WTC11 (cell line): Measurements from ENCODE around the gene TCEANC2.

ENCODE experiments used
- SMAD3 ChIP-seq: sonication (generic); formaldehyde crosslinking; IDR thresholded peaks from 2 replicates; pipeline ENCODE4 v1.8.0; 2022; ENCODE audit warnings: missing genetic modification reagents, mild to moderate bottlenecking, borderline replicate concordance
- ZNF121 ChIP-seq: sonication (generic); formaldehyde crosslinking; IDR thresholded peaks from 2 replicates; pipeline ENCODE4 v1.8.0; 2023; ENCODE audit warnings: missing genetic modification reagents
- ZNF138 ChIP-seq: sonication (generic); formaldehyde crosslinking; conservative IDR thresholded peaks from 2 replicates; pipeline ENCODE4 v1.8.1; 2022; ENCODE audit warnings: mild to moderate bottlenecking, moderate library complexity, missing genetic modification reagents
- ZNF396 ChIP-seq: fragments of 250-450 bp; sonication (Bioruptor Pico); IDR thresholded peaks from 2 replicates; pipeline ENCODE4 v1.8.0; 2021; ENCODE audit warnings: mild to moderate bottlenecking, moderate library complexity, borderline replicate concordance
- TF ChIP-seq, protein P1 (sequence below): fragments of 200-600 bp; IDR thresholded peaks from 2 replicates; pipeline ENCODE4 v1.8.0; 2022; ENCODE audit warnings: antibody characterized with exemption
- TF ChIP-seq, protein P2 (sequence below): sonication (generic); formaldehyde crosslinking; IDR thresholded peaks from 2 replicates; pipeline ENCODE4 v1.8.1; 2023; ENCODE audit warnings: mild to moderate bottlenecking, missing genetic modification reagents

DNA sequence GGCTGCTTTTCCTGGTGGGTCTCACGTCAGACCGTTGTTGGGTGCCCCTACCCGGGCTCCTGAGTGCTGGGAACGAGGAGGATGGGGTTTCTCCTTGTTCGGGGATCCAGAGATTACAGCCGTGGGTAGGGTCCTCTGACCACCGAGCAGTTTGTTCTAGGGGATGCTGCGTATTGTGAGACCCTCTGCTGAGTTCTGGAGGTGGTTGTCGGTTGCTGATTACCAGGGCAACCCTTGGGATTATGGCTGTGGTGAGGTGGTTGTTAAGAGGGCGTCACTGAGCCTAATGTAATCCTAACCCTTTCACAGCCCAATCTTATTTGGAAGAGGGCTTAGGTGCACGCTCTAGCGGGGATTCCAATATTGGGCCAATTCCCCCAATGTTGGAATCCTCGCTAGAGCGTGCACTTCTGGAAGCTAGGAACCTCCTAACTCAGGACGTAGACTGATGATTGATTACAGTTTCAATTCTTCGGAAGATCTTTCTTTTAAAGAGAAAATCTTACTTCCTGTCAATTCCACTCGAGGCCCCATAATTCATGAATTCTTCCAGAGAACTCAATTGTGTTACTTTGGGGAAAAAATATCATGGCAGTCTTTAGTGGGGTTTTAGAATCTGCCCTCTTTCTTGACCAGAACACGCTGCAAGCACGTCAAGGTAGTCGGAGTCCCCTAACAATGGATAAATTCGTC is 483 bp downstream of the TCEANC2 start:
- TF ChIP-seq, protein P1, sequence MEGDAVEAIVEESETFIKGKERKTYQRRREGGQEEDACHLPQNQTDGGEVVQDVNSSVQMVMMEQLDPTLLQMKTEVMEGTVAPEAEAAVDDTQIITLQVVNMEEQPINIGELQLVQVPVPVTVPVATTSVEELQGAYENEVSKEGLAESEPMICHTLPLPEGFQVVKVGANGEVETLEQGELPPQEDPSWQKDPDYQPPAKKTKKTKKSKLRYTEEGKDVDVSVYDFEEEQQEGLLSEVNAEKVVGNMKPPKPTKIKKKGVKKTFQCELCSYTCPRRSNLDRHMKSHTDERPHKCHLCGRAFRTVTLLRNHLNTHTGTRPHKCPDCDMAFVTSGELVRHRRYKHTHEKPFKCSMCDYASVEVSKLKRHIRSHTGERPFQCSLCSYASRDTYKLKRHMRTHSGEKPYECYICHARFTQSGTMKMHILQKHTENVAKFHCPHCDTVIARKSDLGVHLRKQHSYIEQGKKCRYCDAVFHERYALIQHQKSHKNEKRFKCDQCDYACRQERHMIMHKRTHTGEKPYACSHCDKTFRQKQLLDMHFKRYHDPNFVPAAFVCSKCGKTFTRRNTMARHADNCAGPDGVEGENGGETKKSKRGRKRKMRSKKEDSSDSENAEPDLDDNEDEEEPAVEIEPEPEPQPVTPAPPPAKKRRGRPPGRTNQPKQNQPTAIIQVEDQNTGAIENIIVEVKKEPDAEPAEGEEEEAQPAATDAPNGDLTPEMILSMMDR = no peak
- no peak for TF ChIP-seq ZNF396 (CRISPR knock-in tag)
- no peak for TF ChIP-seq SMAD3 (CRISPR knock-in tag)
- TF ChIP-seq ZNF121 (CRISPR knock-in tag) = no peak
- TF ChIP-seq, protein P2, sequence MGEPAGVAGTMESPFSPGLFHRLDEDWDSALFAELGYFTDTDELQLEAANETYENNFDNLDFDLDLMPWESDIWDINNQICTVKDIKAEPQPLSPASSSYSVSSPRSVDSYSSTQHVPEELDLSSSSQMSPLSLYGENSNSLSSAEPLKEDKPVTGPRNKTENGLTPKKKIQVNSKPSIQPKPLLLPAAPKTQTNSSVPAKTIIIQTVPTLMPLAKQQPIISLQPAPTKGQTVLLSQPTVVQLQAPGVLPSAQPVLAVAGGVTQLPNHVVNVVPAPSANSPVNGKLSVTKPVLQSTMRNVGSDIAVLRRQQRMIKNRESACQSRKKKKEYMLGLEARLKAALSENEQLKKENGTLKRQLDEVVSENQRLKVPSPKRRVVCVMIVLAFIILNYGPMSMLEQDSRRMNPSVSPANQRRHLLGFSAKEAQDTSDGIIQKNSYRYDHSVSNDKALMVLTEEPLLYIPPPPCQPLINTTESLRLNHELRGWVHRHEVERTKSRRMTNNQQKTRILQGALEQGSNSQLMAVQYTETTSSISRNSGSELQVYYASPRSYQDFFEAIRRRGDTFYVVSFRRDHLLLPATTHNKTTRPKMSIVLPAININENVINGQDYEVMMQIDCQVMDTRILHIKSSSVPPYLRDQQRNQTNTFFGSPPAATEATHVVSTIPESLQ = no peak
- no peak for TF ChIP-seq ZNF138
